ENCODE measurements around the gene PGS1.

GRCh38 chr17:78343543-78344201 is 34.8 kb upstream of the PGS1 start:
- TF ChIP-seq, protein P1, sequence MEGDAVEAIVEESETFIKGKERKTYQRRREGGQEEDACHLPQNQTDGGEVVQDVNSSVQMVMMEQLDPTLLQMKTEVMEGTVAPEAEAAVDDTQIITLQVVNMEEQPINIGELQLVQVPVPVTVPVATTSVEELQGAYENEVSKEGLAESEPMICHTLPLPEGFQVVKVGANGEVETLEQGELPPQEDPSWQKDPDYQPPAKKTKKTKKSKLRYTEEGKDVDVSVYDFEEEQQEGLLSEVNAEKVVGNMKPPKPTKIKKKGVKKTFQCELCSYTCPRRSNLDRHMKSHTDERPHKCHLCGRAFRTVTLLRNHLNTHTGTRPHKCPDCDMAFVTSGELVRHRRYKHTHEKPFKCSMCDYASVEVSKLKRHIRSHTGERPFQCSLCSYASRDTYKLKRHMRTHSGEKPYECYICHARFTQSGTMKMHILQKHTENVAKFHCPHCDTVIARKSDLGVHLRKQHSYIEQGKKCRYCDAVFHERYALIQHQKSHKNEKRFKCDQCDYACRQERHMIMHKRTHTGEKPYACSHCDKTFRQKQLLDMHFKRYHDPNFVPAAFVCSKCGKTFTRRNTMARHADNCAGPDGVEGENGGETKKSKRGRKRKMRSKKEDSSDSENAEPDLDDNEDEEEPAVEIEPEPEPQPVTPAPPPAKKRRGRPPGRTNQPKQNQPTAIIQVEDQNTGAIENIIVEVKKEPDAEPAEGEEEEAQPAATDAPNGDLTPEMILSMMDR (IDR thresholded peaks at IDR 0.05), result no peak
- no peak for TF ChIP-seq POLR2A (IDR thresholded peaks at IDR 0.05)

Data from ovary (tissue), 3 donors.